ENCODE results near the gene KIF20B. TPM values are rescaled to one million over a fixed set of nuclear protein-coding genes. Genes with fewer than 3 reads are reported as not detected.

KIF20B gene
- polyA plus RNA-seq, 1 donor (not counting 4 experiments of a cell fraction or from before 2014, with no cell fraction given) = 9.2 TPM

DNA sequence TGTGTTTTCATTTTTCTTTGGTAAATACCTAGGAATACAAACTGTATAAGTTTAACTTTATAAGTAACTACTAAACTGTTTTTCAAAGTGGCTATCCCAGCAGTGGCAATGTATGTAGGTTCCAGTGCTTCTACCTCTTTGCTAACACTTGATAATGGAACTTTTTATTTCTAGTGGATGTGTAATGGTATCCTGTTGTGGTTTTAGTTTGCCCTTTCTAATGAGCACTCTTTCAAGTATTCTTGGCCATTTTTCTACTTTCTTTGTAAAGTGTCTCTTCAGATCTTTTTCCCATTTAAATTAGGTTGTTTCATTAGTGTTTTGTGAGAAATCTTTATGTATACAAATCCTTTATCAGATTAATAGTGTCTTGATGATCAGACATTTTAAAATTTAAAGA, 4.6 kb downstream of the KIF20B start:
- H3K36me3 ChIP-seq (ENCODE audit: control insufficient read depth in 2 of 2, extremely low read depth in 1 of 2, insufficient read depth in 2 of 2, low read length in 2 of 2) = peaks cover 0 to 5% of the 10 kb centered on the region in 2 experiments
- DNase-seq (ENCODE audit: low read depth, low spot score) (no peak), FAIRE-seq (no peak)
- H3K79me2 ChIP-seq (ENCODE audit: control insufficient read depth, insufficient read depth, low read length) = peaks cover 84% of the 10 kb centered on the region
- H2AFZ ChIP-seq (ENCODE audit: control insufficient read depth, low read length) = peak overlapping the region; percentile 28
- no peak overlapping the region for H3K9ac ChIP-seq (ENCODE audit: control insufficient read depth, extremely low read depth, insufficient read depth, low read length)
- no peak for TF ChIP-seq CTCF (optimal IDR thresholded peaks at IDR 0.05 in 1 of 3, IDR thresholded peaks at IDR 0.05 in 1 of 3, conservative IDR thresholded peaks at IDR 0.05 in 1 of 3; ENCODE audit: extremely low read depth in 1 of 3, insufficient read depth in 2 of 3, low read length in 3 of 3)
- no peak for TF ChIP-seq EZH2 (IDR thresholded peaks at IDR 0.05; ENCODE audit: low read length)
- H3K4me1 ChIP-seq (ENCODE audit: control insufficient read depth, extremely low read depth, insufficient read depth, low read length) = peaks cover 20% of the 10 kb centered on the region
- H3K4me2 ChIP-seq (ENCODE audit: control insufficient read depth, extremely low read depth, insufficient read depth, low read depth, low read length) = peak overlapping the region; percentile 20
- no peaks in the 10 kb centered on the region for H3K27me3 ChIP-seq (ENCODE audit: control insufficient read depth, extremely low read depth, insufficient read depth, low read length)
- H4K20me1 ChIP-seq (ENCODE audit: control insufficient read depth, extremely low read depth, insufficient read depth, low read length) = no peaks in the 10 kb centered on the region
- H3K9me1 ChIP-seq (ENCODE audit: control insufficient read depth, extremely low read depth, insufficient read depth, low read length) = no peaks in the 10 kb centered on the region
- H3K4me3 ChIP-seq (ENCODE audit: control insufficient read depth in 2 of 3, extremely low read depth in 1 of 3, insufficient read depth in 2 of 3, low read depth in 1 of 3, low read length in 3 of 3) = no peak overlapping the region
- H3K9me3 ChIP-seq (ENCODE audit: control insufficient read depth, low read depth, low read length) = no peaks in the 10 kb centered on the region
- H3K27ac ChIP-seq (ENCODE audit: control insufficient read depth, insufficient read depth, low read length) = no peak overlapping the region
- dilution Hi-C loops (cut with MboI; ENCODE audit: extremely low pct_ligation_motif_present, low sequenced_read_pairs) = no loop called here

DNA sequence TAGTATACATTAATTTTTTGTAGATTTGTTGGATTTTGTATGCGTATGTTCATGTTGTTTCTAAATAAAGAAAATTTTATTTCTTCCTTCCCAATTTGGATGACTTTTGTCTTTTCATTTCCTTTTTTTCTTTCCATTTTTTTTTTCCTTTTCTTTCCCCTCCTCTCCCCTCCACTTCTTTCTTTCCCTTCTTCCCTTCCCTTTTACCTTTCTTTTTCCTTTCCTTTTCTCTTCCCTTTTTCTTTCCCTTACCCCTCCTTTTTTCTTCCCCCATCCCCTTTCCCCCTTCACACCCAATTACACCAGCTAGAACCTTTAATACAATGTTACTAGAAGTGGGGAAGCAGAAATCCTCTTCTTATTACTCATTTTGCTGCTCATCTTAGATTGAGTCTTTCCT, 6.0 kb downstream of the KIF20B start:
- H3K4me2 ChIP-seq (ENCODE audit: control insufficient read depth, extremely low read depth, insufficient read depth, low read depth, low read length) = no peak overlapping the region
- TF ChIP-seq EZH2 (IDR thresholded peaks at IDR 0.05; ENCODE audit: low read length) (no peak), CTCF (optimal IDR thresholded peaks at IDR 0.05 in 1 of 3, IDR thresholded peaks at IDR 0.05 in 1 of 3, conservative IDR thresholded peaks at IDR 0.05 in 1 of 3; ENCODE audit: extremely low read depth in 1 of 3, insufficient read depth in 2 of 3, low read length in 3 of 3) (no peak)
- no peaks in the 10 kb centered on the region for H3K27me3 ChIP-seq (ENCODE audit: control insufficient read depth, extremely low read depth, insufficient read depth, low read length)
- no peaks in the 10 kb centered on the region for H4K20me1 ChIP-seq (ENCODE audit: control insufficient read depth, extremely low read depth, insufficient read depth, low read length)
- dilution Hi-C loops (cut with MboI; ENCODE audit: extremely low pct_ligation_motif_present, low sequenced_read_pairs) = no loop called here
- H3K79me2 ChIP-seq (ENCODE audit: control insufficient read depth, insufficient read depth, low read length) = peaks cover 79% of the 10 kb centered on the region
- H2AFZ ChIP-seq (ENCODE audit: control insufficient read depth, low read length) = no peak overlapping the region
- peaks cover 20% of the 10 kb centered on the region for H3K4me1 ChIP-seq (ENCODE audit: control insufficient read depth, extremely low read depth, insufficient read depth, low read length)
- H3K27ac ChIP-seq (ENCODE audit: control insufficient read depth, insufficient read depth, low read length) = no peak overlapping the region
- no peak overlapping the region for H3K9ac ChIP-seq (ENCODE audit: control insufficient read depth, extremely low read depth, insufficient read depth, low read length)
- no peak overlapping the region for H3K4me3 ChIP-seq (ENCODE audit: control insufficient read depth in 2 of 3, extremely low read depth in 1 of 3, insufficient read depth in 2 of 3, low read depth in 1 of 3, low read length in 3 of 3)
- H3K36me3 ChIP-seq (ENCODE audit: control insufficient read depth in 2 of 2, extremely low read depth in 1 of 2, insufficient read depth in 2 of 2, low read length in 2 of 2) = peaks cover 0 to 5% of the 10 kb centered on the region in 2 experiments
- H3K9me3 ChIP-seq (ENCODE audit: control insufficient read depth, low read depth, low read length) = no peaks in the 10 kb centered on the region
- FAIRE-seq (no peak), DNase-seq (ENCODE audit: low read depth, low spot score) (no peak)
- H3K9me1 ChIP-seq (ENCODE audit: control insufficient read depth, extremely low read depth, insufficient read depth, low read length) = no peaks in the 10 kb centered on the region

All from keratinocyte (primary cell).